Body of pancreas (tissue), 4 donors: Measurements from ENCODE around the gene ADGRB3.

Experiments
- CTCF ChIP-seq, 7 experiments: fragments of 450-650 bp in 4 of 7; fragments of 200-600 bp in 3 of 7; sonication (generic) in 3 of 7; IDR thresholded peaks; one replicate each; pipeline ENCODE4 v1.5.1; 2016 to 2019; ENCODE audit warnings: antibody characterized with exemption in 7 of 7
- POLR2A ChIP-seq, 3 donors: fragments of 450-650 bp; IDR thresholded peaks; one replicate each; pipeline ENCODE4 v1.6.1; 2016; ENCODE audit warnings: antibody characterized with exemption in 3 of 3, mild to moderate bottlenecking in 2 of 3

GRCh38 chr6:69391106-69391505, 756.0 kb downstream of the ADGRB3 start:
- TF ChIP-seq CTCF (IDR thresholded peaks at IDR 0.05) (no peak), POLR2A (IDR thresholded peaks at IDR 0.05) (no peak)
